Brain microvascular endothelial cell (primary cell): ENCODE measurements around the gene RNLS.

Source experiments
- DNase-seq: peaks from one replicate; pipeline ENCODE4 v3.0.0-alpha.2; 2020
- H3K27ac ChIP-seq: fragments of 250-450 bp; sonication (Bioruptor Pico); 2 replicates; pipeline ENCODE4 v1.5.1; 2020; ENCODE audit warnings: mild to moderate bottlenecking, moderate library complexity
- H3K27me3 ChIP-seq: fragments of 250-450 bp; sonication (Bioruptor Pico); replicated peaks from 2 replicates; pipeline ENCODE4 v1.5.1; 2020; ENCODE audit warnings: mild to moderate bottlenecking
- H3K36me3 ChIP-seq: fragments of 250-450 bp; sonication (Bioruptor Pico); replicated peaks from 2 replicates; pipeline ENCODE4 v1.5.1; 2020; ENCODE audit warnings: mild to moderate bottlenecking
- H3K4me3 ChIP-seq: 2 replicates; pipeline ENCODE4 v1.5.1; 2011; ENCODE audit warnings: low read depth, mild to moderate bottlenecking, control low read depth, low read length, moderate library complexity
- CTCF ChIP-seq: IDR thresholded peaks from 2 replicates; pipeline ENCODE4 v1.5.1; 2011; ENCODE audit warnings: low read depth, mild to moderate bottlenecking, moderate library complexity, low read length, control low read depth, inconsistent platforms; ENCODE audit errors: missing control alignments
- in situ Hi-C: cut with HindIII; loops from 2 replicates; pipeline ENCODE4 v1.10.0; 2017; ENCODE audit warnings: low sequenced_read_pairs, low pct_ligation_motif_present

Gene RNLS

GRCh38 chr10:88241501-88241900 is 341.6 kb downstream of the RNLS start:
- no peak for TF ChIP-seq CTCF
- Histone ChIP-seq H3K36me3 (no peaks in the 10 kb centered on the region), H3K4me3 (no peak overlapping the region), H3K27ac (no peak overlapping the region), H3K27me3 (no peaks in the 10 kb centered on the region)
- in situ Hi-C loops = no loop called here
- DNase-seq = no peak

- H3K4me3 ChIP-seq = no peak overlapping the region
- H3K27ac ChIP-seq = no peak overlapping the region
- no peaks in the 10 kb centered on the region for H3K27me3 ChIP-seq
- no peaks in the 10 kb centered on the region for H3K36me3 ChIP-seq
- DNase-seq = no peak
- in situ Hi-C loops = no loop called here
- no peak for TF ChIP-seq CTCF
These were observed 343.9 kb downstream of the RNLS start for GRCh38 chr10:88239212-88239611.

- in situ Hi-C loops = no loop called here
- Histone ChIP-seq H3K4me3 (no peak overlapping the region), H3K27ac (no peak overlapping the region), H3K36me3 (no peaks in the 10 kb centered on the region), H3K27me3 (no peaks in the 10 kb centered on the region)
- DNase-seq = no peak
- no peak for TF ChIP-seq CTCF
These were observed 344.6 kb downstream of the RNLS start for GRCh38 chr10:88238615-88238914.

- no peak for DNase-seq
- H3K27me3 ChIP-seq = no peaks in the 10 kb centered on the region
- no peak overlapping the region for H3K27ac ChIP-seq
- no peaks in the 10 kb centered on the region for H3K36me3 ChIP-seq
- no peak for TF ChIP-seq CTCF
- H3K4me3 ChIP-seq = no peak overlapping the region
- in situ Hi-C loops = no loop called here
These were observed 345.1 kb downstream of the RNLS start for GRCh38 chr10:88237896-88238614.

- Histone ChIP-seq H3K36me3 (no peaks in the 10 kb centered on the region), H3K27ac (no peak overlapping the region), H3K27me3 (no peaks in the 10 kb centered on the region), H3K4me3 (no peak overlapping the region)
- TF ChIP-seq CTCF = no peak
- no peak for DNase-seq
- in situ Hi-C loops = no loop called here
These were observed 346.9 kb downstream of the RNLS start for GRCh38 chr10:88236121-88236743.

GRCh38 chr10:88234297-88234696 is 348.8 kb downstream of the RNLS start:
- Histone ChIP-seq H3K27me3 (no peaks in the 10 kb centered on the region), H3K4me3 (no peak overlapping the region), H3K36me3 (no peaks in the 10 kb centered on the region), H3K27ac (no peak overlapping the region)
- in situ Hi-C loops = no loop called here
- DNase-seq = no peak
- TF ChIP-seq CTCF = no peak
